Keratinocyte (primary cell): ENCODE data around the gene NR3C2. TPM values are rescaled to one million over a fixed set of nuclear protein-coding genes. Genes with fewer than 3 reads are reported as not detected.

Experiments used
- DNase-seq: peaks from one replicate; pipeline ENCODE4 v3.0.0-alpha.2; 2011; ENCODE audit warnings: low read depth, missing footprints, low spot score
- FAIRE-seq: peaks from 2 replicates; lab custom pipeline; 2011; peaks lifted over from hg19 to GRCh38; lab: Jason Lieb, UNC
- H2AFZ ChIP-seq: 2 replicates; pipeline ENCODE4 v1.6.0; 2012; ENCODE audit warnings: low read length, control low read depth, inconsistent platforms; ENCODE audit not compliant: control insufficient read depth
- H3K27ac ChIP-seq: 2 replicates; pipeline ENCODE4 v1.5.1; 2011; ENCODE audit warnings: low read length; ENCODE audit not compliant: control insufficient read depth, insufficient read depth
- H3K27me3 ChIP-seq: 3 replicates; pipeline ENCODE4 v1.6.0; 2011; ENCODE audit warnings: low read length; ENCODE audit not compliant: control insufficient read depth, insufficient read depth; ENCODE audit errors: extremely low read depth
- H3K36me3 ChIP-seq, 2 experiments: 2 replicates in 1 of 2; 3 replicates in 1 of 2; pipeline ENCODE4 v1.5.1; 2011; ENCODE audit warnings: low read length in 2 of 2, mild to moderate bottlenecking in 1 of 2; ENCODE audit not compliant: control insufficient read depth in 2 of 2, insufficient read depth in 2 of 2; ENCODE audit errors: extremely low read depth in 1 of 2
- H3K4me1 ChIP-seq: 3 replicates; pipeline ENCODE4 v1.5.1; 2011; ENCODE audit warnings: low read length; ENCODE audit not compliant: control insufficient read depth, insufficient read depth; ENCODE audit errors: extremely low read depth
- H3K4me2 ChIP-seq: 3 replicates; pipeline ENCODE4 v1.6.0; 2011; ENCODE audit warnings: low read depth, low read length; ENCODE audit not compliant: control insufficient read depth, insufficient read depth; ENCODE audit errors: extremely low read depth
- H3K4me3 ChIP-seq, 3 experiments: fragments of 200-600 bp in 1 of 3; sonication (generic) in 1 of 3; 2 replicates in 2 of 3; 3 replicates in 1 of 3; pipeline ENCODE4 v1.5.1; 2011 to 2016; ENCODE audit warnings: low read length in 3 of 3, mild to moderate bottlenecking in 3 of 3, control low read depth in 2 of 3, inconsistent platforms in 1 of 3, low read depth in 1 of 3, mixed read lengths in 1 of 3, mixed run types in 1 of 3, moderate library complexity in 1 of 3; ENCODE audit not compliant: control insufficient read depth in 2 of 3, insufficient read depth in 2 of 3; ENCODE audit errors: extremely low read depth in 1 of 3
- H3K79me2 ChIP-seq: 2 replicates; pipeline ENCODE4 v1.6.0; 2012; ENCODE audit warnings: low read length; ENCODE audit not compliant: control insufficient read depth, insufficient read depth
- H3K9ac ChIP-seq: 3 replicates; pipeline ENCODE4 v1.6.0; 2011; ENCODE audit warnings: low read length; ENCODE audit not compliant: control insufficient read depth, insufficient read depth; ENCODE audit errors: extremely low read depth
- H3K9me1 ChIP-seq: 3 replicates; pipeline ENCODE4 v1.6.0; 2011; ENCODE audit warnings: low read length; ENCODE audit not compliant: control insufficient read depth, insufficient read depth; ENCODE audit errors: extremely low read depth
- H3K9me3 ChIP-seq: 2 replicates; pipeline ENCODE4 v1.5.1; 2012; ENCODE audit warnings: low read depth, low read length; ENCODE audit not compliant: control insufficient read depth
- H4K20me1 ChIP-seq: 3 replicates; pipeline ENCODE4 v1.6.0; 2011; ENCODE audit warnings: low read length; ENCODE audit not compliant: control insufficient read depth, insufficient read depth; ENCODE audit errors: extremely low read depth
- CTCF ChIP-seq, 3 experiments: IDR thresholded peaks in 1 of 3; conservative IDR thresholded peaks in 1 of 3; optimal IDR thresholded peaks in 1 of 3; 2 replicates in 2 of 3; 3 replicates in 1 of 3; pipeline versions ENCODE3 to v1.5.1; 2011; ENCODE audit warnings: low read length in 3 of 3, mild to moderate bottlenecking in 3 of 3, moderate library complexity in 2 of 3, control low read depth in 1 of 3, inconsistent platforms in 1 of 3; ENCODE audit not compliant: insufficient read depth in 2 of 3; ENCODE audit errors: extremely low read depth in 1 of 3
- EZH2 ChIP-seq: IDR thresholded peaks from one replicate; pipeline ENCODE4 v1.6.1; 2012; ENCODE audit warnings: inconsistent platforms, mild to moderate bottlenecking, low read length, moderate library complexity
- dilution Hi-C: fragments of 300-500 bp; cut with MboI; formaldehyde crosslinking; loops from one replicate; pipeline ENCODE4 v1.7.0; 2020; ENCODE audit warnings: low sequenced_read_pairs; ENCODE audit not compliant: extremely low pct_ligation_motif_present
- polyA plus RNA-seq, 5 experiments: library from polyadenylated mRNA; depleted of rRNA in 3 of 5; stranded (reverse) in 3 of 5; stranded (forward) in 1 of 5; unstranded in 1 of 5; fragments of >200 nt; gene quantifications; 1 replicate in 1 of 5; 2 replicates in 3 of 5; 3 replicates in 1 of 5; pipeline versions ENCODE4 v1.2.1 to v1.2.3, GENCODE V29; 2011 to 2012; ENCODE audit warnings: missing spikeins in 2 of 5, low read depth in 1 of 5, low replicate concordance in 1 of 5

Gene NR3C2
- polyA plus RNA-seq, 1 donor (not counting 4 experiments of a cell fraction or from before 2014, with no cell fraction given), result 1.5 TPM

GRCh38 chr4:148315049-148315448 is 127.2 kb downstream of the NR3C2 start:
- no peaks in the 10 kb centered on the region for H3K36me3 ChIP-seq
- TF ChIP-seq EZH2 (no peak), CTCF (optimal IDR thresholded peaks at IDR 0.05 in 1 of 3, IDR thresholded peaks at IDR 0.05 in 1 of 3, conservative IDR thresholded peaks at IDR 0.05 in 1 of 3; ENCODE audit: extremely low read depth in 1 of 3, insufficient read depth in 2 of 3, low read length in 3 of 3) (no peak)
- no peak overlapping the region for H3K4me3 ChIP-seq
- no peaks in the 10 kb centered on the region for H3K27me3 ChIP-seq
- no peaks in the 10 kb centered on the region for H3K9me3 ChIP-seq
- dilution Hi-C loops, result no loop called here
- no peaks in the 10 kb centered on the region for H3K4me1 ChIP-seq
- FAIRE-seq (no peak), DNase-seq (no peak)
- H3K4me2 ChIP-seq, result no peak overlapping the region
- no peak overlapping the region for H2AFZ ChIP-seq
- no peaks in the 10 kb centered on the region for H3K79me2 ChIP-seq
- H3K9ac ChIP-seq, result no peak overlapping the region
- H3K9me1 ChIP-seq, result no peaks in the 10 kb centered on the region
- H3K27ac ChIP-seq, result no peak overlapping the region
- H4K20me1 ChIP-seq, result no peaks in the 10 kb centered on the region

GRCh38 chr4:148312956-148313490 is 129.2 kb downstream of the NR3C2 start:
- H3K79me2 ChIP-seq, result no peaks in the 10 kb centered on the region

More at GRCh38 chr4:148312956-148313490, 129.2 kb downstream of the NR3C2 start:
- H3K4me3 ChIP-seq, result no peak overlapping the region
- H4K20me1 ChIP-seq, result no peaks in the 10 kb centered on the region
- no peaks in the 10 kb centered on the region for H3K9me3 ChIP-seq
- dilution Hi-C loops, result no loop called here
- H3K9ac ChIP-seq, result no peak overlapping the region
- H3K36me3 ChIP-seq, result no peaks in the 10 kb centered on the region
- DNase-seq (no peak), FAIRE-seq (no peak)
- no peak overlapping the region for H3K4me2 ChIP-seq
- H3K27ac ChIP-seq, result no peak overlapping the region
- no peak for TF ChIP-seq EZH2
- no peak for TF ChIP-seq CTCF (optimal IDR thresholded peaks at IDR 0.05 in 1 of 3, IDR thresholded peaks at IDR 0.05 in 1 of 3, conservative IDR thresholded peaks at IDR 0.05 in 1 of 3; ENCODE audit: extremely low read depth in 1 of 3, insufficient read depth in 2 of 3, low read length in 3 of 3)
- no peak overlapping the region for H2AFZ ChIP-seq
- no peaks in the 10 kb centered on the region for H3K4me1 ChIP-seq
- H3K27me3 ChIP-seq, result no peaks in the 10 kb centered on the region
- no peaks in the 10 kb centered on the region for H3K9me1 ChIP-seq
